Retinal pigment epithelial cell (primary cell): ENCODE measurements around the gene TMEM151B.

Experiments used
- DNase-seq: peaks from one replicate; pipeline ENCODE4 v3.0.0-alpha.2; 2010; ENCODE audit warnings: low read depth
- H3K4me3 ChIP-seq: 2 replicates; pipeline ENCODE4 v1.5.1; 2011; ENCODE audit warnings: mild to moderate bottlenecking, low read length, control low read depth, moderate library complexity
- TF ChIP-seq, protein P1 (sequence below): conservative IDR thresholded peaks from 2 replicates; pipeline ENCODE4 v1.5.1; 2011; ENCODE audit warnings: low read depth, low read length, control low read depth, inconsistent platforms

The TMEM151B gene

DNA sequence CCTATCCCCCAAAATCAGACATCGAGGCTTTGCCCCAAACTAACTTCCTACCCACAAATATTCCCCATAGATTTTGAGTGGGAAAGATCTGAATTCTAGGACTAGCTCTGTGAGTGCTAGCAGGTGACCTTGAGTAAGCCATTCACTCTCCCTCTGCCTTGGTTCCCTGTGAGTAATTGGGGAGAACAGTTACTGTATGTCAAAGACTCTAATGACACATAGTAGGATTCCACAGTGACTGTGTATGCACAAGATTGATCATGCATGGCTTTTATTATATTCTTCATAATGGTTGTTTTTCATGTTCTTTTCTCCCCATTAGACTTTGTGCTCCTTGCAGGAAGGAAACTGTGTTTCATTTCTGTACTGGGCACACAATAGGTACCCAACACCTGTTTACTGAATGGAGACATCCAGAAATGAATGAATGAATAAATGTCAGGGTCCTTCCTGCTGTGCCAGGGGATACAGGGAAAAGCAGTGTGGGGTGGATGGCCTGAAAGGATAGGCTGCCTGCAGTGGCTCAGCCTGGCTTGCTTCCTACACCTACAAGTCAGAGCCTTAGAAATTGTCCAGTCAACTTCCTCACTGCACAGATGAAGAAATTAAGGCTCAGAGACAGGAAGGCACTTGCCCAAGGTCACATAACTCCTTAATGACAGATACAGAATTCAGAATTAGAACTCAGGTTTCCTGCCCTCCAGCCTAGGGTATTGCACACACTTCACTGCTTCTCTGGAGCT lies 901 bp upstream of the TMEM151B start:
- DNase-seq: no peak
- TF ChIP-seq, protein P1, sequence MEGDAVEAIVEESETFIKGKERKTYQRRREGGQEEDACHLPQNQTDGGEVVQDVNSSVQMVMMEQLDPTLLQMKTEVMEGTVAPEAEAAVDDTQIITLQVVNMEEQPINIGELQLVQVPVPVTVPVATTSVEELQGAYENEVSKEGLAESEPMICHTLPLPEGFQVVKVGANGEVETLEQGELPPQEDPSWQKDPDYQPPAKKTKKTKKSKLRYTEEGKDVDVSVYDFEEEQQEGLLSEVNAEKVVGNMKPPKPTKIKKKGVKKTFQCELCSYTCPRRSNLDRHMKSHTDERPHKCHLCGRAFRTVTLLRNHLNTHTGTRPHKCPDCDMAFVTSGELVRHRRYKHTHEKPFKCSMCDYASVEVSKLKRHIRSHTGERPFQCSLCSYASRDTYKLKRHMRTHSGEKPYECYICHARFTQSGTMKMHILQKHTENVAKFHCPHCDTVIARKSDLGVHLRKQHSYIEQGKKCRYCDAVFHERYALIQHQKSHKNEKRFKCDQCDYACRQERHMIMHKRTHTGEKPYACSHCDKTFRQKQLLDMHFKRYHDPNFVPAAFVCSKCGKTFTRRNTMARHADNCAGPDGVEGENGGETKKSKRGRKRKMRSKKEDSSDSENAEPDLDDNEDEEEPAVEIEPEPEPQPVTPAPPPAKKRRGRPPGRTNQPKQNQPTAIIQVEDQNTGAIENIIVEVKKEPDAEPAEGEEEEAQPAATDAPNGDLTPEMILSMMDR: no peak
- H3K4me3 ChIP-seq: no peak overlapping the region

DNA sequence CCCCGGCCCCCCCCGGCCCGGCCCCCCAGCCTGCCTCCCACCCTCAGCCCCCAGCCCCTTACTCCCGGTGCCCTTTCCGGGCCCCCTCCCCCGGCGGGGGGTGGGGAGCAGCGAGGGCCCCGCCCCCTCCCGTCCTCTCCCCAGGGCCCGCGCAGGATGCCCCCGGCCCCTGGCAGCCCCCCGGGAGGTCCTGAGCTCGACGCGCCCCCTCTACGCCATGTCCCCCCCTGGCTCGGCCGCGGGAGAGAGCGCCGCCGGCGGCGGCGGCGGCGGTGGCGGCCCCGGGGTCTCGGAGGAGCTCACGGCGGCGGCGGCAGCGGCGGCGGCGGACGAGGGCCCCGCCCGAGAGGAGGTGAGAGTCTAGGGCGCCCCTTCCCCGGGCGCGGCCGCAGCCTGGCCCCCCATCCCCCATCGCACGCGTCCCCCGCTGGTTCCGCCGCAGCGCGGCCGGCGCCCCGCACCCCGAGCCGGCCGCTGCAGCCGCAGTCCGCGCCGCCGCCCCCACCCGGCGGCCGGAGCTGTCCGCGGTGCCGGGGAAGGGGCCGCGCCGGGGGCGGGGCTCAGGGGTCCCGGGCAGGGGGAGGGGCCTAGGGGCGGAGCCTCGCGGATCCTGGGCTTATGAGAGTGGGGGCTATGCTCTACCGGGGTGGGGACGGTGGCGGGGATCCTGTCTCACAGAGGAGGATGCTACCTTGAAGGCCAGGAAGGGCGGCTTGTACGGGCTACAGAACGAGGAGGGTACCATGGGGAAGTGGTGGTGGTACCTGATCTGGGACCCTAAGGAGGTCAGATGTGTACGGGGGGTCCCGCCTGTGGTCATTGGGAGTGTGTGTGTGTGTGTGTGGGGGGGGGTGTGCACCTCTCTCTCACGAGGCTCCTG lies 516 bp downstream of the TMEM151B start:
- DNase-seq: no peak
- TF ChIP-seq, protein P1: no peak
- peak overlapping the region; percentile 21 for H3K4me3 ChIP-seq

DNA sequence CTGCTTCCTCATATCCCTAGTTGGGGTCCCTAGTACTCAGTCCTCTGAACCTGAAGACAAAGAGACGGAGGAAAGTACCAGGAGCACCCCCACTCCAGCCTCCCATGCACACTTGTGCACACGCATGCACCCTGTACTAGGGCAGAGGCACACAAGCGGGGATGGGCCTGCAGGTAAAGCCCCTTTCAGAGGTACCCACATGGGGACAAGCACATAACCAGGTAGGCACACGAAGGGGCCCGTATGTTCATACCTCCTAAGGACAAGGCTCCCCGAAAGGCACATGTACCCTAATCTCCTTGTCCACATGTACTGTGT lies 1.1 kb downstream of the TMEM151B start:
- no peak for DNase-seq
- H3K4me3 ChIP-seq: no peak overlapping the region
- TF ChIP-seq, protein P1: no peak

DNA sequence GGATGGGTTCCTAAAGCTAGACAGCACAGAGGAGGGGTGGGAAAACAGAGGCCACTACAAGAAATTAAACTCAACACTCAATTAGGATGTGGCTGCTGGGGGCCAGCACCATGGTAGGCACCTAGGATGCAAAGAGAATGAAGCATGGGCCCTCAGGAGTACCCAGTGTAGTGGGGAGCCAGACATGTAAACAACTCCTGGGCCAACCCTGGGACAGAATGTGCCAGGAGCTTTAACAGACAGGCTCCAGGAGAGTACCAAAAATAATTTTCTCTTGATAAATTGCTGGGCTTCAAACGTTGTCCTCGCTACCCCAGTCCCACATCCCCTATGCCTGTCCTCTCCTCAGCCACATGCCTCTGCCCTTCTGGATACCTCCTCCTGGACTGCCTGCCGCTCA lies 1.7 kb downstream of the TMEM151B start:
- H3K4me3 ChIP-seq: no peak overlapping the region
- TF ChIP-seq, protein P1: no peak
- no peak for DNase-seq

DNA sequence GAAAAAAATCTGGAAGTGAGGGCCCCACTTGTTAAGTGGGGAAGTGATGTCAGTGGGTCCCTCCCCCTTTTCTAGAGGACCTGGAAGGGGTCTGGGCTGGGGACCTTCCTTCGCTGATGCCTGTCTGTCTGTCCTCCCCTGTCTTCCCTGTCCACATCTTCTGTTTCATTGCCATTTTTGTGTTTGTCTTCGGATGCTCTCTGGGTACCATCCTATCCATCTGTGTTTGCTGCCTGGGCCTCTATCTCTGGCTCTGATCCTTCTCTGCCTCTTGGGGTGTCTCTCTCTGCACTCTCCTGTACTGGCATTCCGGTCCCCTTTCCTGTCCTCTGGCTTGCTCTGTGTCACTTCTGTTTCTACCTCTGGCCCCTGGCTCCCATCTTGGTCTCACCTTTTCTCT lies 2.3 kb downstream of the TMEM151B start:
- TF ChIP-seq, protein P1: no peak
- no peak overlapping the region for H3K4me3 ChIP-seq
- DNase-seq: no peak

DNA sequence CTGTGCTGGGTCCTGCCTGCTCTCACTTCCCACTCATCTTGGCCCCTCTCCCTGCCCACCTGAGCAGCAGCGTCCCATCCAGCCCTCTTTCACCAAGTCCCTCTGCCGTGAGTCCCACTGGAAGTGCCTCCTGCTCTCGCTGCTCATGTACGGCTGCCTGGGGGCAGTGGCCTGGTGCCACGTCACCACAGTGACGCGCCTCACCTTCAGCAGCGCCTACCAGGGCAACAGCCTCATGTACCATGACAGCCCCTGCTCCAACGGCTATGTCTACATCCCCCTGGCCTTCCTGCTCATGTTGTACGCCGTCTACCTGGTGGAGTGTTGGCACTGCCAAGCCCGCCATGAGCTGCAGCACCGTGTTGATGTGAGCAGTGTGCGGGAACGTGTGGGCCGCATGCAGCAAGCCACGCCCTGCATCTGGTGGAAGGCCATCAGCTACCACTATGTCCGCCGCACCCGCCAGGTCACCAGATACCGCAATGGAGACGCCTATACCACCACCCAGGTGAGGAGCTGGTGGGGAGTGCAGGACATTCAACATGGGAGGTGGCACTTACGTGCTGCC lies 2.8 kb downstream of the TMEM151B start:
- H3K4me3 ChIP-seq: no peak overlapping the region
- TF ChIP-seq, protein P1: no peak
- no peak for DNase-seq

DNA sequence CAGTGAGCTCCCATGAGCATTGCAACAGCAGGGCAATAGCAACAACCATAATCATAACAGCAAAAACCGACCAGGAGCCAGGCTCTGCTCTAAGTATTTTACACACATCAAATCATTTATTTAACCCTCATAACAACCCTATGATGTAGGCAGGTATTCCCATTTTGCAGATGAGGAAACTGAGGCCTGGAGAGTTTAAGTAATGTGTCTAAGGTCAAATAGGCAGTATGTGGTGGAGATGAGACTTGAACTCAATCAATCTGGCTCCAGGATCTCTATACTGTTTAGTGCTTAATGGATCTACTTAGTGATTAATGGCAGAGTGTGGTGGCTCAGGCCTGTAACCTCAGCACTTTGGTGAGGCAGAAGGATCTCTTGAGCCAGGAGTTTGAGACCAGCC lies 3.4 kb downstream of the TMEM151B start:
- TF ChIP-seq, protein P1: no peak
- DNase-seq: no peak
- no peak overlapping the region for H3K4me3 ChIP-seq
